Right ventricle myocardium superior (tissue), 1 donor: ENCODE measurements around the gene C1QTNF8. TPM values are rescaled to one million over a fixed set of nuclear protein-coding genes. Genes with fewer than 3 reads are reported as not detected.
"Not testable (repeated sequence)": the region's sequence is repeated elsewhere in the genome, so short reads cannot be mapped to it uniquely, and the experiment has no call there.

ENCODE experiments used
- ATAC-seq: fragments of 200-7000 bp; cut with Tn5 transposase; one replicate; pipeline ENCODE4 v1.9.1; 2020; ENCODE audit warnings: mild to moderate bottlenecking; ENCODE audit not compliant: poor library complexity
- DNase-seq: peaks from one replicate; pipeline ENCODE4 v3.0.0-alpha.2; 2020
- intact Hi-C: fragments of 100-400 bp; cut with DNase I; formaldehyde crosslinking; loops from one replicate; pipeline ENCODE4 v1.11.2; 2022
- total RNA-seq: library from RNA; stranded (reverse); fragmentation: NEBNext Ultra II Directional; extraction: Animal tissue kit (Norgen Biotek cat#: 25700); gene quantifications from one replicate; pipeline ENCODE4 v1.2.1, GENCODE V29; 2021
- donor health status: DM: no; HTN: yes; CAD: no; lungs with severe emphysema.

C1QTNF8 gene
- total RNA-seq, 1 donor from 2014 or later = 0.13 TPM

- intact Hi-C loops = no loop called here
- peak; percentile 38 for ATAC-seq
- peak; percentile 58 for DNase-seq
Observed at GRCh38 chr16:1098266-1098991, 2.4 kb upstream of the C1QTNF8 start.

GRCh38 chr16:1097800-1098199 lies 1.8 kb upstream of the C1QTNF8 start:
- intact Hi-C loops = no loop called here
- DNase-seq = peak; percentile 88
- peak; percentile 90 for ATAC-seq

- DNase-seq = no peak
- peak; percentile 26 for ATAC-seq
- intact Hi-C loops = no loop called here
Observed at GRCh38 chr16:1097156-1097555, 1.1 kb upstream of the C1QTNF8 start.

- ATAC-seq (no peak), DNase-seq (no peak)
- intact Hi-C loops = no loop called here
Observed at GRCh38 chr16:1095450-1096168, 435 bp downstream of the C1QTNF8 start.

- no peak for ATAC-seq
- no peak for DNase-seq
- intact Hi-C loops = no loop called here
Observed at GRCh38 chr16:1094601-1095449, 1.2 kb downstream of the C1QTNF8 start.

GRCh38 chr16:1094124-1094479 lies 1.9 kb downstream of the C1QTNF8 start:
- ATAC-seq (no peak), DNase-seq (no peak)
- intact Hi-C loops = no loop called here

- intact Hi-C loops = no loop called here
- DNase-seq = peak; percentile 44
- no peak for ATAC-seq
Observed at GRCh38 chr16:1093284-1094123, 2.5 kb downstream of the C1QTNF8 start.

GRCh38 chr16:1092685-1093283 lies 3.3 kb downstream of the C1QTNF8 start:
- ATAC-seq, DNase-seq, intact Hi-C loops: not testable (repeated sequence)

GRCh38 chr16:1091992-1092552 lies 4.0 kb downstream of the C1QTNF8 start:
- ATAC-seq (no peak), DNase-seq (no peak)
- intact Hi-C loops = no loop called here

GRCh38 chr16:1090620-1091587 lies 5.1 kb downstream of the C1QTNF8 start:
- intact Hi-C loops = no loop called here
- ATAC-seq (peak; percentile 73), DNase-seq (peak; percentile 79)

GRCh38 chr16:1089822-1090619 lies 6.0 kb downstream of the C1QTNF8 start:
- ATAC-seq (peak; percentile 87), DNase-seq (peak; percentile 86)
- intact Hi-C loops = no loop called here

GRCh38 chr16:1089439-1089821 lies 6.6 kb downstream of the C1QTNF8 start:
- ATAC-seq (peak; percentile 72), DNase-seq (peak; percentile 66)
- intact Hi-C loops = no loop called here

GRCh38 chr16:1088295-1089170 lies 7.5 kb downstream of the C1QTNF8 start:
- DNase-seq (no peak), ATAC-seq (no peak)
- intact Hi-C loops = no loop called here

GRCh38 chr16:1086443-1086842 lies 9.6 kb downstream of the C1QTNF8 start:
- DNase-seq, intact Hi-C loops, ATAC-seq: not testable (repeated sequence)

GRCh38 chr16:1084971-1085370 lies 11.1 kb downstream of the C1QTNF8 start:
- intact Hi-C loops = no loop called here
- DNase-seq (no peak), ATAC-seq (no peak)
